Esophagus (tissue), 2 donors: ENCODE data around the gene SIGLEC9. TPM values are rescaled to one million over a fixed set of nuclear protein-coding genes. Genes with fewer than 3 reads are reported as not detected.

Source experiments
- H3K27ac ChIP-seq, 2 donors: one replicate each; pipeline ENCODE4 v1.5.1; 2013; ENCODE audit warnings: low read depth in 2 of 2, mild to moderate bottlenecking in 2 of 2, inconsistent platforms in 1 of 2, low read length in 1 of 2, moderate library complexity in 1 of 2
- H3K27me3 ChIP-seq, 2 donors: one replicate each; pipeline ENCODE4 v1.6.1; 2013; ENCODE audit warnings: low read length in 2 of 2, control low read depth in 1 of 2, mild to moderate bottlenecking in 1 of 2; ENCODE audit not compliant: insufficient read depth in 2 of 2, control insufficient read depth in 1 of 2
- H3K36me3 ChIP-seq, 2 donors: one replicate each; pipeline ENCODE4 v1.6.1; 2013; ENCODE audit warnings: low read length in 1 of 2; ENCODE audit not compliant: control insufficient read depth in 2 of 2, insufficient read depth in 2 of 2
- H3K4me1 ChIP-seq, 2 donors: one replicate each; pipeline ENCODE4 v1.6.1; 2013; ENCODE audit warnings: low read length in 1 of 2; ENCODE audit not compliant: control insufficient read depth in 2 of 2, insufficient read depth in 2 of 2
- H3K4me3 ChIP-seq, 2 donors: one replicate each; pipeline ENCODE4 v1.5.1; 2013; ENCODE audit warnings: low read length in 2 of 2, mild to moderate bottlenecking in 2 of 2, low read depth in 1 of 2, moderate library complexity in 1 of 2
- H3K9me3 ChIP-seq, 2 donors: one replicate each; pipeline ENCODE4 v1.6.1; 2013; ENCODE audit warnings: mild to moderate bottlenecking in 2 of 2, low read depth in 1 of 2, low read length in 1 of 2, moderate library complexity in 1 of 2; ENCODE audit not compliant: control insufficient read depth in 2 of 2, insufficient read depth in 1 of 2
- WGBS, 2 donors: extraction: QIAGEN DNeasy Blood & Tissue Kit; methylation state at CpG; one replicate each; pipeline ENCODE4 v1.1.7; 2013; 5-methylcytosine and 5-hydroxymethylcytosine counted together
- polyA plus RNA-seq, 2 donors: library from polyadenylated mRNA; stranded (reverse); fragments of 200-250 nt; gene quantifications; one replicate each; pipeline ENCODE4 v1.2.3, GENCODE V29; 2013
- donor health status: healthy with polysubstance abuse.
- donor health status: Bipolar disorder and iron deficiency.

Gene SIGLEC9
- polyA plus RNA-seq, 2 donors: 0.26 to 0.28 TPM

DNA sequence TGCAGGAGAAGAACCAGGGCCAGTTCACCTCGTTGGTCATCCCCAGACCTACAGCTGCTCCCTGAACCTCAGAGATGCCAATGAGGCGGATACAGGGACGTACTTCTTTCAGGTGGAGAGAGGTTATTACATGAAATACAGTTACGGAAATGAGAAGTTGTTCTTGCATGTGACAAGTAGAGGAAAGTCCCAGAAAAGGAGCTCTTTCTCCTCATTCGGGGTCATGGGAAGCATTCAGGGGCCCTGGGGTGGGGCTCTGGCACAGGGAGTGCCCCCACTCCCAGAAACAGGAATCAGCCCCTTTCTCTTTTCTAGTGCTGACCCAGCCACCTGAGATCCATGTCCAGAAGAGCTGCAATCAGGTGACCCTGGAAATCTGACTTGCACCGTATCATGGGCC lies 4.5 kb upstream of the SIGLEC9 start:
- H3K9me3 ChIP-seq: peaks cover 0 to 2% of the 10 kb centered on the region in 2 donors
- no peaks in the 10 kb centered on the region for H3K36me3 ChIP-seq
- no peaks in the 10 kb centered on the region for H3K27me3 ChIP-seq
- H3K4me3 ChIP-seq: no peak overlapping the region
- WGBS, 2 donors: 81% methylated on average over 6 of the region's 6 CpGs
- no peaks in the 10 kb centered on the region for H3K4me1 ChIP-seq
- no peak overlapping the region for H3K27ac ChIP-seq

- WGBS, 2 donors: 90 to 93% methylated on average over 8 of the region's 8 CpGs
- no peaks in the 10 kb centered on the region for H3K9me3 ChIP-seq
- H3K36me3 ChIP-seq: no peaks in the 10 kb centered on the region
- no peak overlapping the region for H3K27ac ChIP-seq
- H3K27me3 ChIP-seq: no peaks in the 10 kb centered on the region
- H3K4me3 ChIP-seq: no peak overlapping the region
- no peaks in the 10 kb centered on the region for H3K4me1 ChIP-seq
Measured at GRCh38 chr19:51121257-51121656, 3.4 kb upstream of the SIGLEC9 start.

DNA sequence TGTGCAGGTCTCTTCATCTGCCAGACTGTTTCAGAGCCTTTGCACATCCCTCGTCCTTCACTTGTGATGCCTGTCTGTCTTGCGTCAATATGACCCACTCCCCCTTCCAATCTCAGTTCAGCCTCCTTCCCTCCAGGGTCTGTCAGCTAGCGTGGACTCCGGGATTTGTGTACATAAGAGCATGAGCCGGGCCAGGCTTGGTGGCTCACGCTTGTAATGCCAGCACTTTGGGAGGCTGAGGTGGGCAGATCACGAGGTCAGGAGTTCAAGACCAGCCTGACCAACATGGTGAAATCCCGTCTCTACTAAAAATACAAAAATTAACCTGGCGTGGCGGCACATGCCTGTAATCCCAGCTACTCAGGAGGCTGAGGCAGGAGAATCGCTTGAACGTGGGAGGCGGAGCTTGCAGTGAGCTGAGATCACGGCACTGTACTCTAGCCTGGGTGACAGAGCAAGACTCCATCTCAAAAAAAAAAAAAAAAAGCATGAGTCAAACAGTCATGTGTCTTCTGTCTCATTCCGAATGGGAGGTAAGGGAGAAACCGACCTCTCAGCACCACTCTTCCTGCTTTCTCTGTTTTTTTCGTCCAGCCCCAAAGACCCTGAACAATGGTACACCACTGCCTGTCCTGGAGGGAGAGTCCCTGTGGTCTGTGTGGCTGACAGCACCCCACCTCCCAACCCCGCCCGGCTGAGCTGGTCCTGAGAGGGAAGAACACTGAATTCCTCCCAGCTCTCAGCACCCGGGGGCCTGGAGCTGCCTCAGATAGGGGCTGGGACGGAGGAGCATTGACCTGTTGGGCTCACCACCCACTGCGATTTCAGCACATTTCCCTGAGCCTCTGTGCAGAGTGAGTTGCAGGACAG lies 2.4 kb upstream of the SIGLEC9 start:
- no peaks in the 10 kb centered on the region for H3K4me1 ChIP-seq
- H3K4me3 ChIP-seq: no peak overlapping the region
- H3K27ac ChIP-seq: no peak overlapping the region
- H3K9me3 ChIP-seq: no peaks in the 10 kb centered on the region
- no peaks in the 10 kb centered on the region for H3K36me3 ChIP-seq
- no peaks in the 10 kb centered on the region for H3K27me3 ChIP-seq
- WGBS, 2 donors: 73 to 74% methylated on average over 22 of the region's 22 CpGs

GRCh38 chr19:51123381-51123800 lies 1.3 kb upstream of the SIGLEC9 start:
- H3K36me3 ChIP-seq: no peaks in the 10 kb centered on the region
- no peak overlapping the region for H3K27ac ChIP-seq
- WGBS, 2 donors: 61 to 65% methylated on average over 6 of the region's 6 CpGs
- no peak overlapping the region for H3K4me3 ChIP-seq
- no peaks in the 10 kb centered on the region for H3K4me1 ChIP-seq
- H3K9me3 ChIP-seq: no peaks in the 10 kb centered on the region
- H3K27me3 ChIP-seq: no peaks in the 10 kb centered on the region

DNA sequence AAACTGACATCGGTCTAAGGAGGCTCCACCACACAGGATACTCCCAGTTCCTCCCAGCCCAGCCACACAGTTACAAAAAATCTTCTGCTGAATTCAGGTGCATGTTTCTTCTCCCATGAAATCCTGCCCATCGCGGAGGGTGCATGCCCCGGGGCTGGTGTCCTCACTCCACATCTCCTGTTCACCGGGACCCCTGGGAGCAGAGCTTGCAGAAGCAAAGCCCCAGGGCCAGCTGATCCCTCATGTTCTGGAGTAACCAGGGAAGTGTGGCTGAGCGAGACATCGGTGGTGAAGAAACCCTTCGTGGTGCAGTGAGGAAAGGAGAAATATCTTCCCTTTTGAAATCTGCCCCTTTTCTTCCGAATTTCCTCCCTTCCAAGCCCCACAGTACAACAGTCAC lies 904 bp upstream of the SIGLEC9 start:
- 74 to 81% methylated on average over 9 of the region's 9 CpGs for WGBS, 2 donors
- Histone ChIP-seq H3K4me1 (no peaks in the 10 kb centered on the region), H3K27me3 (no peaks in the 10 kb centered on the region), H3K9me3 (no peaks in the 10 kb centered on the region), H3K36me3 (no peaks in the 10 kb centered on the region), H3K27ac (no peak overlapping the region), H3K4me3 (no peak overlapping the region)

DNA sequence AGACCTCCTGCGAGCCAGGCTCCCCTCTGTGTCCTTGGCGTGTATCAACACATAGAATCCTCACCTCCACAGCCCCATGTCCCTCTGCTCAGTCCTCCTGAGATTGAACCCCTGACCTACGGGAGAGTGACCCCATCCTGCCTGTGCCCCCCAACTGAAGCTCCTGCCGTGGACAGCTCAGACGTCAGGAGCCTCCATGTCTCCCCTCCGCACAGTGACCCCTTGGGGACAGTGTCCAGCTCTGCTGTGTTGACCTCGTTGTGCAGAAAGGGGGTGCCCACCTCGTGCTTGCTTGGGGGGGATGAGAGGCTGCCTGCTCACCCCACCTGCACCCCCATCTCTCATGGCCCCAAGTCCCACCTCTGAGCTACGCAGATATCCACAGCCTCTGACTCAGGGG lies 490 bp upstream of the SIGLEC9 start:
- 83 to 84% methylated on average over 9 of the region's 9 CpGs for WGBS, 2 donors
- Histone ChIP-seq H3K4me1 (no peaks in the 10 kb centered on the region), H3K27ac (no peak overlapping the region), H3K36me3 (no peaks in the 10 kb centered on the region), H3K27me3 (no peaks in the 10 kb centered on the region), H3K4me3 (no peak overlapping the region), H3K9me3 (no peaks in the 10 kb centered on the region)

DNA sequence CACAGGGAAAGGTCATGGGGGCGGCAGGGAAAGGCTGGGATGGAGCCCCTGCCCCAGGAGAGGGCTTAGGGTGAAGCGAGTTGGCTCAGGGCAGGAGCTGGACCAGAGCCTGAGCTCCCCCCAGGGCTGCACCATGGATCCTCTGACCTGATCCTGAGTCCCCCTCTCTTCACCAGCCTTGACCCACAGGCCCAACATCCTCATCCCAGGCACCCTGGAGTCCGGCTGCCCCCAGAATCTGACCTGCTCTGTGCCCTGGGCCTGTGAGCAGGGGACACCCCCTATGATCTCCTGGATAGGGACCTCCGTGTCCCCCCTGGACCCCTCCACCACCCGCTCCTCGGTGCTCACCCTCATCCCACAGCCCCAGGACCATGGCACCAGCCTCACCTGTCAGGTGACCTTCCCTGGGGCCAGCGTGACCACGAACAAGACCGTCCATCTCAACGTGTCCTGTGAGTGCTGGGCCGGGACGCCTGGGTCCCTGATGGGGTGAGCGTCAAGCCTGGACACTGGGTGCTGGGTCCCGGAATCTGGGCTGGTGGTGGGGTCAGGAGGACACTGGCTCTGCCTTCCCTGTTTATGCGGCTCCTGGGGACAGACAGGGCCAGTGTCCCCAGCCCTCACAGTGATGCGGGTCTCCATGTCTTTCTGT lies 842 bp downstream of the SIGLEC9 start:
- H3K4me1 ChIP-seq: no peaks in the 10 kb centered on the region
- WGBS, 2 donors: 91 to 92% methylated on average over 15 to 16 of the region's 16 CpGs
- H3K4me3 ChIP-seq: no peak overlapping the region
- H3K36me3 ChIP-seq: no peaks in the 10 kb centered on the region
- peak overlapping the region in 1 of 2 donors; percentile 14 for H3K27ac ChIP-seq
- no peaks in the 10 kb centered on the region for H3K27me3 ChIP-seq
- H3K9me3 ChIP-seq: no peaks in the 10 kb centered on the region

- Histone ChIP-seq H3K4me1 (no peaks in the 10 kb centered on the region), H3K9me3 (no peaks in the 10 kb centered on the region), H3K4me3 (no peak overlapping the region), H3K36me3 (no peaks in the 10 kb centered on the region), H3K27ac (no peak overlapping the region), H3K27me3 (no peaks in the 10 kb centered on the region)
- WGBS, 2 donors: 60 to 77% methylated on average over 6 of the region's 6 CpGs
Measured at GRCh38 chr19:51127032-51127431, 2.3 kb downstream of the SIGLEC9 start.

DNA sequence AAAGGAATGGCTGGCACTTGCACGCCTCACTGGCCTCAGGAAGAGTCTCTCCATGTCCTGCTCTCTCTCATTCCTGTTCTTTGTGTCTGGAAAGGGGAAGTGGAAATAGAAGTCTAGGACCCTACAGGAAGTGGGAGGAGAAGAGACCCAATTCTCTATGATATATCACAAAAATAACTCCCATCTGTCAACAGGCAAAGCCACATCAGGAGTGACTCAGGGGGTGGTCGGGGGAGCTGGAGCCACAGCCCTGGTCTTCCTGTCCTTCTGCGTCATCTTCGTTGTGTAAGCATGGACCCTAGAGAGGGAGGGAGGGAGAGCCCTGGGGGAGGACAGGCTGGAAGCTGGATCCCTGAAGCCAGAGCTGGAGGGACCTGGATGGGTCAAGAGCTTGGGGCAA lies 3.0 kb downstream of the SIGLEC9 start:
- WGBS, 2 donors: 61 to 64% methylated on average over 4 of the region's 4 CpGs
- H3K27ac ChIP-seq: no peak overlapping the region
- no peaks in the 10 kb centered on the region for H3K9me3 ChIP-seq
- H3K4me1 ChIP-seq: no peaks in the 10 kb centered on the region
- H3K27me3 ChIP-seq: no peaks in the 10 kb centered on the region
- H3K4me3 ChIP-seq: no peak overlapping the region
- no peaks in the 10 kb centered on the region for H3K36me3 ChIP-seq

DNA sequence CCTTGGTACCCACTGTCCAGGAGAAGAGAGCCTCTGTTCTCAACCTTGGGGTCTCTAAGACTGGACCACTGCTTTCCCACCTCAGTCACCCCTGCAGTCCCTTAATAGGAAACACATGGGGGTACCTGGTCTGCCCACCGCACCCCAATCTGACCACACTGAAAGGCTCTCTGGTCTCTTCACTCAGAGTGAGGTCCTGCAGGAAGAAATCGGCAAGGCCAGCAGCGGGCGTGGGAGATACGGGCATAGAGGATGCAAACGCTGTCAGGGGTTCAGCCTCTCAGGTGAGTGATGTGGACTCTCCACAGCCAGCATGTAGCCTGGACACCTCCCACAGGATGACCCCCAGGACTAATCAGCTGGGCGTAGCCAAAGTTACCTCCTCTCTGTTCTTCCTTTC lies 3.5 kb downstream of the SIGLEC9 start:
- H3K27me3 ChIP-seq: no peaks in the 10 kb centered on the region
- no peaks in the 10 kb centered on the region for H3K4me1 ChIP-seq
- H3K4me3 ChIP-seq: no peak overlapping the region
- no peak overlapping the region for H3K27ac ChIP-seq
- WGBS, 2 donors: 81 to 91% methylated on average over 7 of the region's 7 CpGs
- H3K36me3 ChIP-seq: no peaks in the 10 kb centered on the region
- no peaks in the 10 kb centered on the region for H3K9me3 ChIP-seq
